HEK293 (cell line): ENCODE results near the gene KIZ.

Experiments used
- CTCF ChIA-PET: fragments of 350-600 bp; formaldehyde crosslinking; extraction: SDS; loops from one replicate; lab custom pipeline; 2021; ENCODE audit warnings: antibody characterized with exemption; lab: Yijun Ruan, JAX
- POLR2A ChIA-PET: fragments of 300-600 bp; formaldehyde crosslinking; extraction: SDS; loops from one replicate; lab custom pipeline; 2020; ENCODE audit warnings: antibody characterized with exemption, inconsistent platforms; lab: Yijun Ruan, JAX
- H3K27ac ChIP-seq: fragments of 200-500 bp; sonication (Bioruptor generic); 2 replicates; pipeline ENCODE4 v1.5.1; 2014; ENCODE audit warnings: low read depth, low read length, control low read depth, inconsistent platforms; ENCODE audit errors: extremely low read depth
- H3K36me3 ChIP-seq, 2 experiments: fragments of 200-500 bp in 1 of 2; sonication (Bioruptor generic) in 1 of 2; 1 replicate in 1 of 2; 2 replicates in 1 of 2; pipeline ENCODE4 v1.5.1; 2014 to 2017; ENCODE audit warnings: inconsistent platforms in 2 of 2, low read length in 2 of 2; ENCODE audit not compliant: control insufficient read depth in 2 of 2, insufficient read depth in 1 of 2
- H3K4me1 ChIP-seq: fragments of 200-500 bp; sonication (Bioruptor generic); 2 replicates; pipeline ENCODE4 v1.5.1; 2014; ENCODE audit warnings: mild to moderate bottlenecking, low read length, inconsistent platforms; ENCODE audit not compliant: control insufficient read depth, insufficient read depth
- H3K4me3 ChIP-seq: 2 replicates; pipeline ENCODE4 v1.5.1; 2011; ENCODE audit warnings: low read depth, mild to moderate bottlenecking, control low read depth, low read length, moderate library complexity
- H3K9me3 ChIP-seq: fragments of 200-500 bp; sonication (Bioruptor generic); 2 replicates; pipeline ENCODE4 v1.5.1; 2014; ENCODE audit warnings: low read depth, low read length, inconsistent platforms; ENCODE audit not compliant: control insufficient read depth, insufficient read depth
- BCL11A ChIP-seq: fragments of 450-650 bp; formaldehyde crosslinking; IDR thresholded peaks from 2 replicates; pipeline ENCODE4 v1.5.1; 2016; ENCODE audit warnings: low read depth, missing biosample characterization, missing genetic modification characterization
- EGR2 ChIP-seq: fragments of 450-650 bp; formaldehyde crosslinking; IDR thresholded peaks from 2 replicates; pipeline ENCODE4 v1.5.1; 2016; ENCODE audit warnings: low read depth, missing biosample characterization, missing genetic modification characterization
- KLF1 ChIP-seq: fragments of 450-650 bp; formaldehyde crosslinking; IDR thresholded peaks from 2 replicates; pipeline ENCODE4 v1.5.1; 2016; ENCODE audit warnings: missing biosample characterization, missing genetic modification characterization
- MYNN ChIP-seq: fragments of 450-650 bp; formaldehyde crosslinking; IDR thresholded peaks from 2 replicates; pipeline ENCODE4 v1.5.1; 2016; ENCODE audit warnings: missing biosample characterization, missing genetic modification characterization, borderline replicate concordance
- REPIN1 ChIP-seq: fragments of 450-650 bp; formaldehyde crosslinking; IDR thresholded peaks from 2 replicates; pipeline ENCODE4 v1.5.1; 2017; ENCODE audit warnings: missing biosample characterization, missing genetic modification characterization, low read depth
- ZEB2 ChIP-seq: fragments of 450-650 bp; formaldehyde crosslinking; IDR thresholded peaks from 2 replicates; pipeline ENCODE4 v1.5.1; 2016; ENCODE audit warnings: missing biosample characterization, missing genetic modification characterization
- ZNF138 ChIP-seq: fragments of 450-650 bp; formaldehyde crosslinking; IDR thresholded peaks from 2 replicates; pipeline ENCODE4 v1.5.1; 2016; ENCODE audit warnings: missing biosample characterization, missing genetic modification characterization, borderline replicate concordance
- ZNF157 ChIP-seq: fragments of 450-650 bp; formaldehyde crosslinking; IDR thresholded peaks from 2 replicates; pipeline ENCODE4 v1.5.1; 2016; ENCODE audit warnings: missing biosample characterization, missing genetic modification characterization
- ZNF248 ChIP-seq: fragments of 450-650 bp; formaldehyde crosslinking; IDR thresholded peaks from 2 replicates; pipeline ENCODE4 v1.5.1; 2017; ENCODE audit warnings: missing biosample characterization, missing genetic modification characterization
- ZNF292 ChIP-seq: fragments of 450-650 bp; formaldehyde crosslinking; IDR thresholded peaks from 2 replicates; pipeline ENCODE4 v1.5.1; 2016; ENCODE audit warnings: low read depth, missing biosample characterization, missing genetic modification characterization, borderline replicate concordance
- ZNF335 ChIP-seq: fragments of 450-650 bp; formaldehyde crosslinking; conservative IDR thresholded peaks from 2 replicates; pipeline ENCODE4 v1.5.1; 2016; ENCODE audit warnings: missing biosample characterization, missing genetic modification characterization
- ZNF341 ChIP-seq: fragments of 450-650 bp; formaldehyde crosslinking; IDR thresholded peaks from 2 replicates; pipeline ENCODE4; 2016; ENCODE audit warnings: low read depth, missing biosample characterization, missing genetic modification characterization
- ZNF521 ChIP-seq: fragments of 450-650 bp; formaldehyde crosslinking; IDR thresholded peaks from 2 replicates; pipeline ENCODE4 v1.5.1; 2017; ENCODE audit warnings: missing biosample characterization, mild to moderate bottlenecking, missing genetic modification characterization
- ZNF548 ChIP-seq: fragments of 450-650 bp; formaldehyde crosslinking; IDR thresholded peaks from 2 replicates; pipeline ENCODE4 v1.5.1; 2016; ENCODE audit warnings: missing biosample characterization, missing genetic modification characterization
- ZNF560 ChIP-seq: fragments of 450-650 bp; formaldehyde crosslinking; IDR thresholded peaks from 2 replicates; pipeline ENCODE4 v1.5.1; 2017; ENCODE audit warnings: missing biosample characterization, missing genetic modification characterization, borderline replicate concordance
- ZNF629 ChIP-seq: fragments of 450-650 bp; formaldehyde crosslinking; IDR thresholded peaks from 2 replicates; pipeline ENCODE4 v1.5.1; 2017; ENCODE audit warnings: missing biosample characterization, missing genetic modification characterization
- ZNF791 ChIP-seq: fragments of 450-650 bp; formaldehyde crosslinking; IDR thresholded peaks from 2 replicates; pipeline ENCODE4 v1.5.1; 2016; ENCODE audit warnings: missing biosample characterization, missing genetic modification characterization
- ZNF837 ChIP-seq: fragments of 450-650 bp; formaldehyde crosslinking; IDR thresholded peaks from 2 replicates; pipeline ENCODE4 v1.5.1; 2016; ENCODE audit warnings: missing biosample characterization, missing genetic modification characterization
- ZNF843 ChIP-seq: fragments of 450-650 bp; formaldehyde crosslinking; IDR thresholded peaks from 2 replicates; pipeline ENCODE4 v1.5.1; 2016; ENCODE audit warnings: missing biosample characterization, missing genetic modification characterization
- TF ChIP-seq, protein P1 (sequence below): fragments of 450-650 bp; formaldehyde crosslinking; IDR thresholded peaks from 2 replicates; pipeline ENCODE4 v1.5.1; 2016; ENCODE audit warnings: missing biosample characterization, missing genetic modification characterization
- TF ChIP-seq, protein P2 (sequence below): fragments of 450-650 bp; formaldehyde crosslinking; IDR thresholded peaks from 2 replicates; pipeline ENCODE4 v1.5.1; 2016; ENCODE audit warnings: missing biosample characterization, missing genetic modification characterization
- TF ChIP-seq, protein P3 (sequence below): fragments of 450-650 bp; formaldehyde crosslinking; IDR thresholded peaks from 2 replicates; pipeline ENCODE4 v1.5.1; 2016; ENCODE audit warnings: missing biosample characterization, missing genetic modification characterization
- TF ChIP-seq, protein P4 (sequence below): IDR thresholded peaks from 2 replicates; pipeline ENCODE4 v1.6.1; 2011; ENCODE audit warnings: mild to moderate bottlenecking, low read depth, low read length, borderline replicate concordance

Gene KIZ

DNA sequence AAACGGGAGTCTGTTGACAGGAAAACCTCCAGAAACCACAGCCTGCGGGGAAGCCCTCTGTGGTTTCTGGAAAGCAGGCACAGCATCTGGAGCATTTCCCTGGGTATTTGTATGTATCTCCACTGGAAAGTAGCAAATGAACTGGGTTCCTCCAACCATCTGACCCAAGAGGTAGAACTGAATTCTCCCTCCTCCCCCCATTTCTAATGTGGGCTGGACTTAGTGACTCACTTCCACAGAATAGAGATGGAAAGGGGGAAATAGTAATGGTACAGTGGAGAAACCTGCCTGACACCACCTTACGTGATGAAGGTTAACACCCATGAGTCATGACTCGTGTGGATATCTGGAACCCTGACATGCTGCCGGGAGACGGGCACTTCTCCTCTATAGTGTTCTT lies 125.4 kb downstream of the KIZ start:
- ChIA-PET POLR2A (interaction anchor here (1.4 kb wide), 1 partner anchor 22 kb away, joined by 3 read pairs; no protein-coding TSS in a partner anchor), CTCF (interaction anchor here (0.5 to 0.6 kb wide), 2 partner anchors 254 to 363 kb away, joined by 3 to 4 read pairs; no protein-coding TSS in a partner anchor)
- Histone ChIP-seq H3K36me3 (peaks cover 0 to 1% of the 10 kb centered on the region in 2 experiments; a peak in 1 of 3 replicates), H3K4me1 (no peaks in the 10 kb centered on the region), H3K9me3 (no peaks in the 10 kb centered on the region), H3K27ac (no peak overlapping the region), H3K4me3 (no peak overlapping the region)
- TF ChIP-seq ZNF629 (tag by site-specific recombination) (no peak), ZNF843 (tag by site-specific recombination) (no peak), ZNF292 (tag by site-specific recombination) (no peak), ZNF837 (tag by site-specific recombination) (no peak), ZNF521 (no peak), EGR2 (no peak), ZNF157 (tag by site-specific recombination) (no peak), ZEB2 (tag by site-specific recombination) (no peak), ZNF341 (no peak), ZNF138 (no peak), ZNF248 (tag by site-specific recombination) (no peak), ZNF548 (tag by site-specific recombination) (no peak), REPIN1 (tag by site-specific recombination) (no peak), ZNF335 (tag by site-specific recombination) (no peak)
- TF ChIP-seq, protein P1, sequence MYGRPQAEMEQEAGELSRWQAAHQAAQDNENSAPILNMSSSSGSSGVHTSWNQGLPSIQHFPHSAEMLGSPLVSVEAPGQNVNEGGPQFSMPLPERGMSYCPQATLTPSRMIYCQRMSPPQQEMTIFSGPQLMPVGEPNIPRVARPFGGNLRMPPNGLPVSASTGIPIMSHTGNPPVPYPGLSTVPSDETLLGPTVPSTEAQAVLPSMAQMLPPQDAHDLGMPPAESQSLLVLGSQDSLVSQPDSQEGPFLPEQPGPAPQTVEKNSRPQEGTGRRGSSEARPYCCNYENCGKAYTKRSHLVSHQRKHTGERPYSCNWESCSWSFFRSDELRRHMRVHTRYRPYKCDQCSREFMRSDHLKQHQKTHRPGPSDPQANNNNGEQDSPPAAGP (tag by site-specific recombination), result no peak
- TF ChIP-seq, protein P2, sequence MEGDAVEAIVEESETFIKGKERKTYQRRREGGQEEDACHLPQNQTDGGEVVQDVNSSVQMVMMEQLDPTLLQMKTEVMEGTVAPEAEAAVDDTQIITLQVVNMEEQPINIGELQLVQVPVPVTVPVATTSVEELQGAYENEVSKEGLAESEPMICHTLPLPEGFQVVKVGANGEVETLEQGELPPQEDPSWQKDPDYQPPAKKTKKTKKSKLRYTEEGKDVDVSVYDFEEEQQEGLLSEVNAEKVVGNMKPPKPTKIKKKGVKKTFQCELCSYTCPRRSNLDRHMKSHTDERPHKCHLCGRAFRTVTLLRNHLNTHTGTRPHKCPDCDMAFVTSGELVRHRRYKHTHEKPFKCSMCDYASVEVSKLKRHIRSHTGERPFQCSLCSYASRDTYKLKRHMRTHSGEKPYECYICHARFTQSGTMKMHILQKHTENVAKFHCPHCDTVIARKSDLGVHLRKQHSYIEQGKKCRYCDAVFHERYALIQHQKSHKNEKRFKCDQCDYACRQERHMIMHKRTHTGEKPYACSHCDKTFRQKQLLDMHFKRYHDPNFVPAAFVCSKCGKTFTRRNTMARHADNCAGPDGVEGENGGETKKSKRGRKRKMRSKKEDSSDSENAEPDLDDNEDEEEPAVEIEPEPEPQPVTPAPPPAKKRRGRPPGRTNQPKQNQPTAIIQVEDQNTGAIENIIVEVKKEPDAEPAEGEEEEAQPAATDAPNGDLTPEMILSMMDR (tag by site-specific recombination), result no peak
- TF ChIP-seq, protein P3, sequence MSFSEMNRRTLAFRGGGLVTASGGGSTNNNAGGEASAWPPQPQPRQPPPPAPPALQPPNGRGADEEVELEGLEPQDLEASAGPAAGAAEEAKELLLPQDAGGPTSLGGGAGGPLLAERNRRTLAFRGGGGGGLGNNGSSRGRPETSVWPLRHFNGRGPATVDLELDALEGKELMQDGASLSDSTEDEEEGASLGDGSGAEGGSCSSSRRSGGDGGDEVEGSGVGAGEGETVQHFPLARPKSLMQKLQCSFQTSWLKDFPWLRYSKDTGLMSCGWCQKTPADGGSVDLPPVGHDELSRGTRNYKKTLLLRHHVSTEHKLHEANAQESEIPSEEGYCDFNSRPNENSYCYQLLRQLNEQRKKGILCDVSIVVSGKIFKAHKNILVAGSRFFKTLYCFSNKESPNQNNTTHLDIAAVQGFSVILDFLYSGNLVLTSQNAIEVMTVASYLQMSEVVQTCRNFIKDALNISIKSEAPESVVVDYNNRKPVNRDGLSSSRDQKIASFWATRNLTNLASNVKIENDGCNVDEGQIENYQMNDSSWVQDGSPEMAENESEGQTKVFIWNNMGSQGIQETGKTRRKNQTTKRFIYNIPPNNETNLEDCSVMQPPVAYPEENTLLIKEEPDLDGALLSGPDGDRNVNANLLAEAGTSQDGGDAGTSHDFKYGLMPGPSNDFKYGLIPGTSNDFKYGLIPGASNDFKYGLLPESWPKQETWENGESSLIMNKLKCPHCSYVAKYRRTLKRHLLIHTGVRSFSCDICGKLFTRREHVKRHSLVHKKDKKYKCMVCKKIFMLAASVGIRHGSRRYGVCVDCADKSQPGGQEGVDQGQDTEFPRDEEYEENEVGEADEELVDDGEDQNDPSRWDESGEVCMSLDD, result no peak
- TF ChIP-seq, protein P4, sequence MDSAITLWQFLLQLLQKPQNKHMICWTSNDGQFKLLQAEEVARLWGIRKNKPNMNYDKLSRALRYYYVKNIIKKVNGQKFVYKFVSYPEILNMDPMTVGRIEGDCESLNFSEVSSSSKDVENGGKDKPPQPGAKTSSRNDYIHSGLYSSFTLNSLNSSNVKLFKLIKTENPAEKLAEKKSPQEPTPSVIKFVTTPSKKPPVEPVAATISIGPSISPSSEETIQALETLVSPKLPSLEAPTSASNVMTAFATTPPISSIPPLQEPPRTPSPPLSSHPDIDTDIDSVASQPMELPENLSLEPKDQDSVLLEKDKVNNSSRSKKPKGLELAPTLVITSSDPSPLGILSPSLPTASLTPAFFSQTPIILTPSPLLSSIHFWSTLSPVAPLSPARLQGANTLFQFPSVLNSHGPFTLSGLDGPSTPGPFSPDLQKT, result no peak

DNA sequence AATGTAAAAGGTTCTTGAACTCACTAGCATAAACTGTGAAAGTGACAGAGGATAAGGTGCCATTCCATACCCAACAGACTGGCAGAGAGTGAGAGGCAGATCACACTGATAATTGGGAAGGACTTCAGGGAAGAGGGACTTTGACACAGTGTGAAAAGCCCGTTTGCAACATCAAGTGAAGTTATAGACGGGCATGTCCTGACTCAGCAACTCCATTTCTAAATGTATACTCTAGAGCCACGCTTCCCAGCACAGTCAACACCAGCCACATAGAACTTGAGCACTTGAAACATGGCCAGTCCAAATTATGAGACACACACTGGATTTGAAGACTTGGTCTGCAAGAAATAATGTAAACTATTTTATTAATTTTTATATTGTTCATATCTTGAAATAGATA lies 131.3 kb downstream of the KIZ start:
- H3K36me3 ChIP-seq, result no peaks in the 10 kb centered on the region
- H3K4me3 ChIP-seq, result no peak overlapping the region
- no peaks in the 10 kb centered on the region for H3K4me1 ChIP-seq
- no peak for TF ChIP-seq BCL11A (tag by site-specific recombination)
- no peak for TF ChIP-seq KLF1 (tag by site-specific recombination)
- no peak for TF ChIP-seq MYNN
- TF ChIP-seq ZNF791 (tag by site-specific recombination), result no peak
- TF ChIP-seq ZNF560, result no peak
- no peak overlapping the region for H3K27ac ChIP-seq
- POLR2A ChIA-PET, result no interaction called here
- CTCF ChIA-PET, result interaction anchor here (0.6 kb wide), 1 partner anchor 22 kb away, joined by 4 read pairs; no protein-coding TSS in a partner anchor
- no peaks in the 10 kb centered on the region for H3K9me3 ChIP-seq
